CD4-positive, alpha-beta T cell treated with Interleukin-17A for 1 hour (primary cell): ENCODE measurements around the gene PNMA5.
"Not testable (repeated sequence)": the region's sequence is repeated elsewhere in the genome, so short reads cannot be mapped to it uniquely, and the experiment has no call there.

Experiments used
- DNase-seq: peaks from one replicate; pipeline ENCODE4 v3.0.0-alpha.2; 2020

Gene PNMA5

DNA sequence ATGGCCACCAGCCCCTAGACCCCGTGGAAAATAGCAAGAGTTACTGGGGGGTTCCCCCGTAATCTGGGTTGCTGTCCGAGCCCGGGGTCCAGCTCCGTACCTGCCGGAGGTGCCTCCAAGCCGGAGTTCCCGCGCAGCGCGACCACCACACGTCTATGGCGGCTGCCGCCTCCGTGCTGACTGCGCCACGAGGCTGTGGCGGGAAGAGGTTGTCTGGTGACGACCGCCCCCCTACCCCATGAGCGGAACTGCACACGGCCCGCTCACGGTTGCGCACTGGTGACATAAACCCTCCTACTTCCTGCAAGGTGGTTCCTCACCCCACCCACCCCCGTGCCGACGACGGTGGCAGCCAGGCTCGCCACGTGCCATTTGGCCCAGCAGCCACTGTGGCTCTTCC lies at the start of gene PNMA5:
TSS of gene PNMA5 (minus strand) at position 184 of the 400 bp plus-strand sequence. CDS start 2,518 bp downstream, outside the sequence.
- DNase-seq = no peak

GRCh38 chrX:153032397-153033118 lies 38.6 kb upstream of the PNMA5 start:
- DNase-seq = peak; percentile 75

GRCh38 chrX:153030801-153031200 lies 36.9 kb upstream of the PNMA5 start:
- no peak for DNase-seq

GRCh38 chrX:153029875-153030274 lies 36.0 kb upstream of the PNMA5 start:
- no peak for DNase-seq

GRCh38 chrX:153029162-153029561 lies 35.2 kb upstream of the PNMA5 start:
- DNase-seq = no peak

GRCh38 chrX:153028487-153028886 lies 34.6 kb upstream of the PNMA5 start:
- not testable (repeated sequence) for DNase-seq

- not testable (repeated sequence) for DNase-seq
Measured at GRCh38 chrX:153026501-153026900, 32.6 kb upstream of the PNMA5 start.

DNA sequence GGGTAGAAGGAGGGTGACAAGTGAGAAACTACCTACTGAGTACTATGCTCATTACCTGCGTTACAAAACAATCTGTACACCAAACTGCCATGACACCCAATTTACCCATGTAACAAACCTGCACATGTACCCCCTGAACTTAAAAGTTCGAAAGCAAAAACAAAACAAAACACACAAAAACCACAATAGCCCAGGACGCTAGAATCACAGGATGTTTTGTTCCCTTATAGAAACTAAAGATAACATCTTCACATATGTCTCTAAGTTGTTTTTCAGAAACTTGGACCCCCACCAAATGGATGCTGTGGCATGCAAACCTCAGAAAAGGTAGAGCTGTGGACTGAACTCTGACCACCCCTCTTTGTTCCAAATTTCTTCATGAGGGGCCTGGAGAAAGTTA lies 25.2 kb upstream of the PNMA5 start:
- no peak for DNase-seq

- DNase-seq = not testable (repeated sequence)
Measured at GRCh38 chrX:153017174-153017573, 23.3 kb upstream of the PNMA5 start.

DNA sequence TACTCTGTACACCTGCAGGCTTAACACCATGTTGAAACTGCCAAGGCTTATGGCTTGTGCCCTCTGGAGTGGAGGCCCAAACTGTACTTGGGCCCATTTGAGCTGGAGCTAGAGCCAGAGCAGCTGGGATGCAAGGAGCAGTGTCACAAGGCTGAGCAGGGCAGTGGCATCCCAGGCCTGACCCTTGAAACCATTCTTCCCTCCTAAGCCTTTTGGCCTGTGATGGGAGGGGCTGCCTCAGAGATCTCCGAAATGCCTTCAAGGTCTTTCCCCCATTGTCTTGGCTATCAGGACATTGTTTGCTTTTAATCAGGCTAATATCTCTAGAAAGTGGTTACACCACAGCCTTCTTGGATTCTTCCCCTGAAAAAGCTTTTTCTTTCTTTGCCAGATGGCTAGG lies 10.9 kb upstream of the PNMA5 start:
- DNase-seq = no peak

DNA sequence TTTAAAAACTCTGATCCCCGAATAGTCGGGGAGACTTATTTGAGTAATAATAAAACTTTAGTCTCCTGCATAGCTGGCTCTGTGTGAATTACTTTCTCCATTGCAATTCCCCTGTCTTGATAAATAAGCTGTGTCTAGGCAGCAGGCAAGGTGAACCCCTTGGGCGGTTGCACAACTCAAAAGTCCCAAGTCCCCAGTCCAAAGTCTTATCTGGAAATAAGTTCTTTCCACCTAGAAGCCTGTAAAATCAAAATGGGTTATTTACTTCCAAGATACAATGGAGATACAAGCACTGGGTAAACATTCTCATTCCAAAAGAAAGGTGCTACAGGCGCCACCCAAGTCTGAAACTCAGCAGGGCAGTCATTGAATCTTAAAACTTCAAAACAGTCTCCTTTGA lies 10.1 kb upstream of the PNMA5 start:
- no peak for DNase-seq

- not testable (repeated sequence) for DNase-seq
Measured at GRCh38 chrX:153002182-153002581, 8.3 kb upstream of the PNMA5 start.

GRCh38 chrX:152997337-152997736 lies 3.4 kb upstream of the PNMA5 start:
- no peak for DNase-seq

DNA sequence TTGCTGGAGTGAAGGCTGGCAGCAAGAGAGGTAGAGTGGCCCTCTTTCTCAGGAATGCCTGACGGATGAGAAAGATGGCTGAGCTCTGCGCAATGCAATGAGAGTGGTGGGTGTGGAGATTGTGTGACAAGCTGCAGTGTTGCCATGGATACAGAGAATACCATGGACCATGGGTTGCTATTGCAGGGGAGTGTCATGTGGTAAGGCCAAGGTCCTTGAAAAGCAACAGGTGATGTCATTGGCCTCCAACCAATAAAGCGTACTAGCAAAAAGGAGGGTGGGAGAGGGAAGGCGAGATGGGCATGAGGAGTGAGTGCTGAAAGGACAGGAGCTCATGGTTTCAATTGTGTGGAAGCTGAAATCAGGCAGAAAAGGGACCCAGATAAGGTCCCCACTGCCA lies 1.8 kb downstream of the PNMA5 start:
- no peak for DNase-seq

DNA sequence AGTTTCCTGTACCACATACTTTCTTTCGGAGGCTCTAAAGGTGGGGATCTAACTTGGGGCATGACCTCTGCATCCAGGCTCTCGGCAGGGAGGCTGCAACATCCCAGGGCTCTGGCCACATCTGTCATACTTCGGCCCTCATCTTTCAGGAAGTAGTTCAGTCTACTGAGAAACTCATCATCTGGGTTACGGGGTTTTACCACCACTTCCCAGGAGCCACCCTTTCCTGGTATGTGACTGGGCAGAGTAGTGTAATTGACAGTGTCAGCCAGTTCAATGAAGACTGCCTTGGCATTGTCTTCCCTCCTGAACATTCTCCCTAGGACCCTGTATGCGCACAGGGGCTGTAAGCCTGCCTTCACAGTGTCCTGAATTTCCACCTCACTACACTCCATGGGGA lies 2.8 kb downstream of the PNMA5 start:
- DNase-seq = no peak

GRCh38 chrX:152989292-152989658 lies 4.6 kb downstream of the PNMA5 start:
- peak; percentile 3 for DNase-seq

- no peak for DNase-seq
Measured at GRCh38 chrX:152988536-152989291, 5.2 kb downstream of the PNMA5 start.

DNA sequence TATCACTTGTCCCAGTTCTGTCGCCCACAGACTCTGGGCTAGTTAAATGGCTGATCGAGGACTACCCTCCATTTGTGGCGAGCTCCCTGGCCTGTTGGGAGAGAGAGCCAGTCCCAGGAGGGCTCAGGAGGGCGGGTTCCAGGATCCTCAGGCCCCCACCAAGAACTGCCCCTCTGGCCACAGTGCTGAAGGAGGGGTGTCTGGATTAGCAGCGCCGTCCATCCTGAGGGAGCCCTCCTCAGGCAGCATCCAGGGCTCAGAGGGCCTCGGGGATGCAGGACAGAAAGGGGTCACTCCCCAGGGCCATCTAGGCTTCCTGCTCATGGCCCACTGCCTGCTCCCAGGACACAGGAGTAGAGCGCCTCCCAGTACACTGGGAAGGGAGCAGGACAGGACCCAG lies 6.1 kb downstream of the PNMA5 start:
- no peak for DNase-seq

GRCh38 chrX:152987156-152987555 lies 6.8 kb downstream of the PNMA5 start:
- not testable (repeated sequence) for DNase-seq

GRCh38 chrX:152985383-152985782 lies 8.5 kb downstream of the PNMA5 start:
- DNase-seq = not testable (repeated sequence)

DNA sequence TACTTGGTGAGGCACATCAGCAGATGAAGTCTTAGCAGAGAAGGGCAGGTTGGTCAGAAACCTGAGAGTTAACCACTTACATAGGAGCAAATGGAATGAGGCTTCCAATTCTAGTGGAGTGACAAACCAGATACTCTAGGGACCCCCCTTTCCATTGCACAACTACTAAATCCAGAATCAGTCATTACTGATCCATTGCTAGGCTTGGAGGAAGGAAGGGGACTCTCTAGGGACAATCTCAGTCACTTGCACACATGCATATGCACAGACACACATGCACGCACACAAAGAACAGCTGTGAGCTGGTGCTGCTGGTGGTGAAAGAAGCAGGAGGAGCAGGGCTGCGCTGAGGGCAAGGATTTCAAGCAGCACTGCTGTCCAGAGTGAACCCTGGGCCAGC lies 25.7 kb downstream of the PNMA5 start:
- DNase-seq = no peak

DNA sequence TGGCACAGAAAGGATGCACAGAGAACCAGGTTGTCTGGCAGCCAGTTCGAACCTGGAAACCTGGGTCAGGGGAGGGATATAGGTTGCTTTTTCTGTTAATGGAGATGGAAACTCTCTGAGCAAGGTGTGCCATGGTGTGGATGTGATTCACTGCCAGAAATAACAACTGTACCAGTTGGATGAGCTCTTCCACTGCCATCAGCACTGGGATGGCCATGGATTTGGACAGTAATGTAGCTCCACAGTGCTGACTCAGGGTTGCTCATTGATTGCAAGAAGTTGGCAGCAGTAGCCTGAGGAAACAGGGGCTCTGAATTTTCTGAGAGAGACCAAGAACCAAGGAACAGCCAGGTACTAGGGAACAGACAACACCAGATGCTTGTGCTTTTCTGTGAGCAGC lies 33.8 kb downstream of the PNMA5 start:
- DNase-seq = no peak

DNA sequence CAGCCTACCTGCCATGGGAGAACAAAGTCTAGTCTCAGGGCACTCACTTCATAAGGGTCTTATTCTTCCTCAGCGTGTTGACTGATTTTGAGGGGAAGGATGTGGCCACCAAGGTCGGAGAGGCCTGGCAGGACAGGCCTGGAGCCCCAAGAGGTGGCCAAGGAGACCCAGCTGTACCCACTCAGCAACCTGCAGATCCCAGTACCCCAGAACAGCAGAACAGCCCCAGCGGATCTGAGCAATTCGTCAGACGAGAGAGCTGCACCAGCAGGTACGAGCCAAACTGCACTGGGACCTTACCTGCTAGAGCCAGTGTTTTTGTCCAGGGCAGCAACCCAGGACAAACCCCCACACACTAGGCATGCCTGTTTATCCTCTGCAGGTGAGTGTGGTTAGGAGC lies 34.3 kb downstream of the PNMA5 start:
- DNase-seq = no peak
